SK-N-SH (cell line): ENCODE measurements around the gene HHAT. TPM values are rescaled to one million over a fixed set of nuclear protein-coding genes. Genes with fewer than 3 reads are reported as not detected.

ENCODE experiments used
- CTCF ChIA-PET: fragments of 300-600, 350-600 bp; formaldehyde crosslinking; extraction: SDS; loops from one replicate; lab custom pipeline; 2021; lab: Yijun Ruan, JAX
- POLR2A ChIA-PET: fragments of 350-600 bp; sonication (Branson Sonifier 250); formaldehyde crosslinking; extraction: SDS; loops from one replicate; lab custom pipeline; 2020; ENCODE audit warnings: antibody characterized with exemption, inconsistent platforms; lab: Yijun Ruan, JAX
- DNase-seq: peaks from one replicate; pipeline ENCODE4 v3.0.0; 2012
- H2AFZ ChIP-seq: fragments of 200-600 bp; sonication (generic); 2 replicates; pipeline ENCODE4 v1.8.1; 2016; ENCODE audit warnings: antibody characterized with exemption, mild to moderate bottlenecking, low read depth
- H3F3A ChIP-seq: fragments of 200-600 bp; sonication (generic); replicated peaks from 2 replicates; pipeline ENCODE3; 2016; ENCODE audit warnings: antibody characterized with exemption, mild to moderate bottlenecking; ENCODE audit not compliant: insufficient read depth
- H3K27ac ChIP-seq, 2 experiments: fragments of 200-500 bp in 1 of 2; fragments of 200-600 bp in 1 of 2; sonication (Bioruptor generic) in 1 of 2; sonication (generic), shearing (Covaris generic) in 1 of 2; 2 replicates each; pipeline versions ENCODE4 v1.5.1 to v1.6.1; 2014 to 2016; ENCODE audit warnings: low read depth in 2 of 2, inconsistent platforms in 1 of 2, low read length in 1 of 2, mild to moderate bottlenecking in 1 of 2, mixed read lengths in 1 of 2
- H3K27me3 ChIP-seq: fragments of 200-600 bp; sonication (generic), shearing (Covaris generic); 2 replicates; pipeline ENCODE4 v1.6.1; 2016; ENCODE audit warnings: mixed run types; ENCODE audit not compliant: insufficient read depth
- H3K36me3 ChIP-seq, 2 experiments: fragments of 200-500 bp in 1 of 2; fragments of 200-600 bp in 1 of 2; sonication (Bioruptor generic) in 1 of 2; sonication (generic) in 1 of 2; replicated peaks in 1 of 2; 2 replicates each; pipeline versions ENCODE3 to v1.5.1; 2014 to 2016; ENCODE audit warnings: low read length in 1 of 2, mild to moderate bottlenecking in 1 of 2; ENCODE audit not compliant: insufficient read depth in 2 of 2, control insufficient read depth in 1 of 2
- H3K4me1 ChIP-seq, 2 experiments: fragments of 200-500 bp in 1 of 2; fragments of 200-600 bp in 1 of 2; sonication (Bioruptor generic) in 1 of 2; sonication (generic), shearing (Covaris generic) in 1 of 2; 2 replicates each; pipeline versions ENCODE4 v1.5.1 to v1.6.1; 2014 to 2016; ENCODE audit warnings: low read depth in 1 of 2, low read length in 1 of 2, mixed run types in 1 of 2; ENCODE audit not compliant: insufficient read depth in 2 of 2, control insufficient read depth in 1 of 2
- H3K4me2 ChIP-seq: fragments of 200-600 bp; sonication (generic), shearing (Covaris generic); 2 replicates; pipeline ENCODE4 v1.6.1; 2017; ENCODE audit warnings: mixed run types
- H3K4me3 ChIP-seq, 2 experiments: fragments of 200-500 bp in 1 of 2; fragments of 200-600 bp in 1 of 2; sonication (Bioruptor generic) in 1 of 2; sonication (generic), shearing (Covaris generic) in 1 of 2; 2 replicates each; pipeline versions ENCODE4 v1.5.1 to v1.8.1; 2014 to 2016; ENCODE audit warnings: low read depth in 2 of 2, inconsistent platforms in 1 of 2, low read length in 1 of 2, mild to moderate bottlenecking in 1 of 2, mixed read lengths in 1 of 2, moderate library complexity in 1 of 2
- H3K79me2 ChIP-seq: fragments of 200-600 bp; sonication (generic); 2 replicates; pipeline ENCODE4 v1.8.1; 2017; ENCODE audit warnings: mild to moderate bottlenecking; ENCODE audit not compliant: insufficient read depth
- H3K9ac ChIP-seq: fragments of 200-600 bp; sonication (generic); 2 replicates; pipeline ENCODE4 v1.6.1; 2017; ENCODE audit warnings: mixed run types
- H3K9me2 ChIP-seq: fragments of 200-600 bp; sonication (generic); 2 replicates; pipeline ENCODE4 v1.6.1; 2017; ENCODE audit warnings: mixed run types
- H3K9me3 ChIP-seq: fragments of 200-600 bp; sonication (generic); 2 replicates; pipeline ENCODE4 v1.6.1; 2017; ENCODE audit warnings: mixed run types, mild to moderate bottlenecking, moderate library complexity
- H4K20me1 ChIP-seq: fragments of 200-600 bp; sonication (generic); 2 replicates; pipeline ENCODE4 v1.6.1; 2017; ENCODE audit warnings: mild to moderate bottlenecking, mixed run types; ENCODE audit not compliant: insufficient read depth
- FOXJ3 ChIP-seq: sonication (generic); formaldehyde crosslinking; IDR thresholded peaks from 2 replicates; pipeline ENCODE4 v1.5.1; 2020; ENCODE audit warnings: mild to moderate bottlenecking, missing genetic modification reagents
- FOXM1 ChIP-seq: IDR thresholded peaks from 2 replicates; pipeline ENCODE4 v1.4.0; 2012; ENCODE audit warnings: low read depth, mild to moderate bottlenecking
- GABPA ChIP-seq: IDR thresholded peaks from 2 replicates; pipeline ENCODE4 v1.4.0; 2012; ENCODE audit warnings: low read depth, mild to moderate bottlenecking
- GATA2 ChIP-seq: sonication (generic); formaldehyde crosslinking; IDR thresholded peaks from 2 replicates; pipeline ENCODE4 v1.5.0; 2020; ENCODE audit warnings: mild to moderate bottlenecking, missing genetic modification reagents
- JUND ChIP-seq: IDR thresholded peaks from 2 replicates; pipeline ENCODE4 v1.4.0; 2012
- NRF1 ChIP-seq: IDR thresholded peaks from 2 replicates; pipeline ENCODE4 v1.6.1; 2012; ENCODE audit warnings: low read depth, mild to moderate bottlenecking, low read length
- RCOR1 ChIP-seq: fragments of 150-350 bp; IDR thresholded peaks from 2 replicates; pipeline ENCODE4 v1.6.1; 2017; ENCODE audit warnings: antibody characterized with exemption, low read length
- RFX5 ChIP-seq: IDR thresholded peaks from 2 replicates; pipeline ENCODE4 v1.6.1; 2012; ENCODE audit warnings: mild to moderate bottlenecking, improper control_type of control experiment, low read length
- WGBS: methylation state at CpG from one replicate; pipeline ENCODE4 v1.1.6; 2017; ENCODE audit warnings: low lambda C conversion rate; 5-methylcytosine and 5-hydroxymethylcytosine counted together
- polyA plus RNA-seq, 3 experiments: library from polyadenylated mRNA; depleted of rRNA; stranded (reverse); fragments of >200 nt; gene quantifications; 2 replicates each; pipeline ENCODE4 v1.2.3, GENCODE V29; 2012
- TF ChIP-seq, protein P1 (sequence below): fragments of 200-600 bp; sonication (generic); IDR thresholded peaks from 2 replicates; pipeline ENCODE4 v1.6.1; 2017; ENCODE audit warnings: antibody characterized with exemption, mild to moderate bottlenecking, moderate library complexity
- TF ChIP-seq, protein P2 (sequence below): IDR thresholded peaks from 2 replicates; pipeline ENCODE4 v1.4.0; 2012; ENCODE audit warnings: low read depth

The HHAT gene
- polyA plus RNA-seq, 1 of the 3 experiments (the other 2 are of a cell fraction) = 8.1 TPM

DNA sequence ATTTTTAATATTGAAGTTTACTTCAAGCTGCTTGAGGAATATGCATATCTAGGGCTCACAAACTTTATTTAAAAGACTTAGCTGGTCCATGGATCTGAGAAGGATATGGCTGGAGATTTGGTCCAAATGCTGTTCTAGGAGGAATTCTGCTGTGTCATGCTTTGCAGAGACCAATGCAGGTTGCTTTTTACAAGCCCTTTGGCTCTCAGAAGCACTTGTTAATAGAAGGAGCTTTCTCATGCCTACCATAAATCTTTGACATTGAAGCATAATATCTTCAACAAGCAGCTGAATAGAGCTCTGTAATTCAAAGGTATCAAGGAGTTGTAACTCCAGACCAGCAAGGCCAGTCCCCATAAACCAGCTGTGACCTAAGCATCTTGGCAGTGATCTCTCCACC lies 299.1 kb downstream of the HHAT start (continued):
- TF ChIP-seq, protein P1, sequence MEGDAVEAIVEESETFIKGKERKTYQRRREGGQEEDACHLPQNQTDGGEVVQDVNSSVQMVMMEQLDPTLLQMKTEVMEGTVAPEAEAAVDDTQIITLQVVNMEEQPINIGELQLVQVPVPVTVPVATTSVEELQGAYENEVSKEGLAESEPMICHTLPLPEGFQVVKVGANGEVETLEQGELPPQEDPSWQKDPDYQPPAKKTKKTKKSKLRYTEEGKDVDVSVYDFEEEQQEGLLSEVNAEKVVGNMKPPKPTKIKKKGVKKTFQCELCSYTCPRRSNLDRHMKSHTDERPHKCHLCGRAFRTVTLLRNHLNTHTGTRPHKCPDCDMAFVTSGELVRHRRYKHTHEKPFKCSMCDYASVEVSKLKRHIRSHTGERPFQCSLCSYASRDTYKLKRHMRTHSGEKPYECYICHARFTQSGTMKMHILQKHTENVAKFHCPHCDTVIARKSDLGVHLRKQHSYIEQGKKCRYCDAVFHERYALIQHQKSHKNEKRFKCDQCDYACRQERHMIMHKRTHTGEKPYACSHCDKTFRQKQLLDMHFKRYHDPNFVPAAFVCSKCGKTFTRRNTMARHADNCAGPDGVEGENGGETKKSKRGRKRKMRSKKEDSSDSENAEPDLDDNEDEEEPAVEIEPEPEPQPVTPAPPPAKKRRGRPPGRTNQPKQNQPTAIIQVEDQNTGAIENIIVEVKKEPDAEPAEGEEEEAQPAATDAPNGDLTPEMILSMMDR = no peak
- TF ChIP-seq GATA2 (CRISPR knock-in tag) (no peak), FOXJ3 (CRISPR knock-in tag) (no peak)
- TF ChIP-seq, protein P2, sequence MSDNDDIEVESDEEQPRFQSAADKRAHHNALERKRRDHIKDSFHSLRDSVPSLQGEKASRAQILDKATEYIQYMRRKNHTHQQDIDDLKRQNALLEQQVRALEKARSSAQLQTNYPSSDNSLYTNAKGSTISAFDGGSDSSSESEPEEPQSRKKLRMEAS = no peak

DNA sequence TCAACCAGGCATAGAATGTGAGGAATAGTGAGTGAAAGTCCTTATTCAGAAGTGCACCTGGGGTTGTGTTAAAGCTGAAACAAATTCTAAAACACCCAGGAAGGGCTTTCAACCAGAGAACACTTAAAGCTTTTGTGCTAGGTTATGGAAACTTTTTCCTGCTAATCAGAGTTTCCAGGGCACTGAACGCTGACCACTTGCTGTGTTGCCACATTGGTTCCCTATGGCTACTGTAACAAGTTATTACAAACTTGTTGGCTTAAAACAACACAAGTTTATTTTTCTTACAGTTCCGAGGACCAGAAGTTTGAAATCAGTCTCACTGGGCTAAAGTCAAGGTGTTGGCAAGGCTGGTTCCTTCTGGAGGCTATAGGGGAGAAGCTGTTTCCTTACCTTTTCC lies 300.6 kb downstream of the HHAT start:
- no peak overlapping the region for H3K4me2 ChIP-seq

DNA sequence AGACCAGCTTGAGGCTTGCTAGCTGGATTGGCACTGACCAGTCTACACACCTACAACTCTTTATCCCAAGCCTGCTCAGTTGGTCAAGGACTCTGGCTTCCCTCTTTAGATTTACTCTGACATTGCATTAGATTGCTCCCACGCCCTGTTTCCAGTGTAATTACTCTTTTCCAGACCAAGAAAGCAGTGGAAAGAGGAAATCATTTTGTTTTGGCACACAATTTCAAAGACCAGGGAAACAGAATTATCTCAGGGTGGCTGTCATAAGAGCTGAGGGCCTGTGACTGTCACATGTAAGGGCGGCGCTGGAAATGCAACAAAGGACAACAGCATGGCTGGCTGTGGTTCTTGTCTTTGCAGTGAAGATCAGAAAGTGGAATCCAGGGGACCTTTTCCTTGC lies 302.7 kb downstream of the HHAT start:
- DNase-seq = no peak
- ChIA-PET POLR2A (no interaction called here), CTCF (interaction anchor here (2.3 kb wide), 1 partner anchor 502 kb away, joined by 9 read pairs; the partner anchor contains the start of gene KCNH1)
- no peak overlapping the region for H3K4me3 ChIP-seq
- H2AFZ ChIP-seq = no peak overlapping the region
- H3K27me3 ChIP-seq = no peaks in the 10 kb centered on the region
- H3K9me3 ChIP-seq = no peaks in the 10 kb centered on the region
- H3K36me3 ChIP-seq = no peaks in the 10 kb centered on the region
- H3K9ac ChIP-seq = no peak overlapping the region
- H3K4me2 ChIP-seq = no peak overlapping the region
- H3F3A ChIP-seq = no peaks in the 10 kb centered on the region
- H3K27ac ChIP-seq = no peak overlapping the region; a peak in 1 of 4 replicates
- TF ChIP-seq JUND (no peak), FOXM1 (no peak), RFX5 (no peak), RCOR1 (no peak)
- no peaks in the 10 kb centered on the region for H3K9me2 ChIP-seq
- peaks cover 0 to 10% of the 10 kb centered on the region in 2 experiments; a peak in 1 of 4 replicates for H3K4me1 ChIP-seq
- 66% methylated on average over 3 of the region's 3 CpGs for WGBS
- no peaks in the 10 kb centered on the region for H3K79me2 ChIP-seq
- no peaks in the 10 kb centered on the region for H4K20me1 ChIP-seq

More for the DNA sequence above, 300.6 kb downstream of the HHAT start:
- TF ChIP-seq GABPA (no peak), NRF1 (no peak), FOXJ3 (CRISPR knock-in tag) (no peak)
- Histone ChIP-seq H4K20me1 (no peaks in the 10 kb centered on the region), H3K9me2 (no peaks in the 10 kb centered on the region), H3K4me1 (peaks cover 0 to 14% of the 10 kb centered on the region in 2 experiments; a peak in 1 of 4 replicates), H2AFZ (no peak overlapping the region), H3K9ac (no peak overlapping the region), H3K4me3 (no peak overlapping the region), H3K9me3 (no peaks in the 10 kb centered on the region), H3K27me3 (no peaks in the 10 kb centered on the region), H3F3A (no peaks in the 10 kb centered on the region), H3K79me2 (no peaks in the 10 kb centered on the region), H3K36me3 (no peaks in the 10 kb centered on the region), H3K27ac (no peak overlapping the region)
- 66% methylated on average over 2 of the region's 2 CpGs for WGBS
- DNase-seq = no peak
- POLR2A ChIA-PET = no interaction called here
- CTCF ChIA-PET = no interaction called here
